Osteoblast (primary cell): ENCODE results near the gene PARD6A. TPM values are rescaled to one million over a fixed set of nuclear protein-coding genes. Genes with fewer than 3 reads are reported as not detected.
A peak's percentile ranks its signal among the peaks of the same experiment; 100 is the strongest.

Experiments
- DNase-seq: peaks from one replicate; pipeline ENCODE4 v3.0.0; 2011; ENCODE audit warnings: low spot score, mixed read lengths; ENCODE audit not compliant: insufficient read length; ENCODE audit errors: missing footprints
- H2AFZ ChIP-seq: 2 replicates; pipeline ENCODE4 v1.6.0; 2011; ENCODE audit warnings: mild to moderate bottlenecking, low read length
- H3K27ac ChIP-seq: 2 replicates; pipeline ENCODE4 v1.5.1; 2011; ENCODE audit warnings: mild to moderate bottlenecking, low read depth, low read length, moderate library complexity
- H3K27me3 ChIP-seq: 2 replicates; pipeline ENCODE4 v1.6.0; 2012; ENCODE audit warnings: mild to moderate bottlenecking, control low read depth, inconsistent platforms, low read length, moderate library complexity; ENCODE audit not compliant: insufficient read depth
- H3K36me3 ChIP-seq: 2 replicates; pipeline ENCODE4 v1.5.1; 2011; ENCODE audit warnings: mild to moderate bottlenecking, low read length, control low read depth, moderate library complexity; ENCODE audit not compliant: insufficient read depth
- H3K4me1 ChIP-seq: 2 replicates; pipeline ENCODE4 v1.5.1; 2011; ENCODE audit warnings: mild to moderate bottlenecking, low read length, control low read depth, moderate library complexity; ENCODE audit not compliant: insufficient read depth
- H3K4me2 ChIP-seq: 2 replicates; pipeline ENCODE4 v1.6.0; 2011; ENCODE audit warnings: mild to moderate bottlenecking, low read length; ENCODE audit not compliant: insufficient read depth
- H3K4me3 ChIP-seq: fragments of 200-600 bp; sonication (generic); 3 replicates; pipeline ENCODE4 v1.5.1; 2012; ENCODE audit warnings: mild to moderate bottlenecking, low read length, inconsistent platforms; ENCODE audit not compliant: insufficient read depth
- H3K79me2 ChIP-seq: 2 replicates; pipeline ENCODE4 v1.6.0; 2012; ENCODE audit warnings: mild to moderate bottlenecking, low read length, control low read depth, inconsistent platforms; ENCODE audit not compliant: insufficient read depth
- H3K9me3 ChIP-seq: 2 replicates; pipeline ENCODE4 v1.5.1; 2011; ENCODE audit warnings: low read depth, low read length, control low read depth
- H4K20me1 ChIP-seq: 2 replicates; pipeline ENCODE4 v1.6.0; 2012; ENCODE audit warnings: mild to moderate bottlenecking, low read length, control low read depth; ENCODE audit not compliant: insufficient read depth
- CTCF ChIP-seq: IDR thresholded peaks from 2 replicates; pipeline ENCODE4 v1.5.1; 2011; ENCODE audit warnings: mild to moderate bottlenecking, low read depth, low read length, moderate library complexity; ENCODE audit errors: extremely low read depth
- total RNA-seq: library from RNA; depleted of rRNA; stranded (reverse); fragments of >200 nt; gene quantifications from 2 replicates; pipeline ENCODE4 v1.2.3, GENCODE V29; 2012

Gene PARD6A
- total RNA-seq, 1 donor, result 2.9 TPM

- H3K4me3 ChIP-seq, result no peak overlapping the region
- H3K9me3 ChIP-seq, result no peaks in the 10 kb centered on the region
- peak; percentile 80 for DNase-seq
- no peaks in the 10 kb centered on the region for H3K79me2 ChIP-seq
- H3K36me3 ChIP-seq, result no peaks in the 10 kb centered on the region
- H3K4me2 ChIP-seq, result no peak overlapping the region
- H3K27ac ChIP-seq, result no peak overlapping the region
- TF ChIP-seq CTCF, result no peak
- peaks cover 9% of the 10 kb centered on the region for H4K20me1 ChIP-seq
- no peaks in the 10 kb centered on the region for H3K4me1 ChIP-seq
- no peak overlapping the region for H2AFZ ChIP-seq
- H3K27me3 ChIP-seq, result peaks cover 88% of the 10 kb centered on the region
These were observed 11.9 kb upstream of the PARD6A start for GRCh38 chr16:67648764-67649407.

DNA sequence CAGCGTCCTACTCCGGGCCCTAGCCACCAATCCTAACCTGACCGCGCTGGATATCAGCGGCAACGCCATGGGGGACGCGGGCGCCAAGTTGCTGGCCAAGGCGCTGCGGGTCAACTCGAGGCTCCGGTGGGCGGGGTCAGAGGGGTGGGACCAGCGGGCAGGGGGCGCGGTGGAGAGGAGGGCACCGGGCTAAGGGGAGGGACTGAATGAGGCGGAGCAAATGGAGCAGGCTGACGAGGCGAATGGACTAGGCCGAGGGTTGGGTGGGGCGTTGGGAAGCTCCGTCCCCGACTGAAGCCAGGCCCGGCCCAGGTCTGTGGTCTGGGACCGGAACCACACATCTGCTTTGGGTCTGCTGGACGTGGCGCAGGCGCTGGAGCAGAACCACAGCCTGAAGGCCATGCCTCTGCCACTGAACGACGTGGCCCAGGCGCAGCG, 11.2 kb upstream of the PARD6A start:
- Histone ChIP-seq H3K4me3 (no peak overlapping the region), H4K20me1 (peaks cover 9% of the 10 kb centered on the region), H3K36me3 (no peaks in the 10 kb centered on the region), H3K9me3 (no peaks in the 10 kb centered on the region), H3K79me2 (no peaks in the 10 kb centered on the region), H3K27me3 (peaks cover 88% of the 10 kb centered on the region), H3K4me1 (no peaks in the 10 kb centered on the region), H3K27ac (no peak overlapping the region), H2AFZ (no peak overlapping the region), H3K4me2 (no peak overlapping the region)
- peak; percentile 96 for DNase-seq
- TF ChIP-seq CTCF, result no peak

- Histone ChIP-seq H2AFZ (no peak overlapping the region), H3K79me2 (no peaks in the 10 kb centered on the region), H3K4me1 (no peaks in the 10 kb centered on the region), H3K36me3 (no peaks in the 10 kb centered on the region), H3K27ac (no peak overlapping the region), H3K27me3 (peaks cover 90% of the 10 kb centered on the region), H3K9me3 (no peaks in the 10 kb centered on the region), H3K4me3 (no peak overlapping the region), H4K20me1 (peaks cover 9% of the 10 kb centered on the region), H3K4me2 (no peak overlapping the region)
- peak; percentile 82 for DNase-seq
- no peak for TF ChIP-seq CTCF
These were observed 10.7 kb upstream of the PARD6A start for GRCh38 chr16:67650023-67650422.

DNA sequence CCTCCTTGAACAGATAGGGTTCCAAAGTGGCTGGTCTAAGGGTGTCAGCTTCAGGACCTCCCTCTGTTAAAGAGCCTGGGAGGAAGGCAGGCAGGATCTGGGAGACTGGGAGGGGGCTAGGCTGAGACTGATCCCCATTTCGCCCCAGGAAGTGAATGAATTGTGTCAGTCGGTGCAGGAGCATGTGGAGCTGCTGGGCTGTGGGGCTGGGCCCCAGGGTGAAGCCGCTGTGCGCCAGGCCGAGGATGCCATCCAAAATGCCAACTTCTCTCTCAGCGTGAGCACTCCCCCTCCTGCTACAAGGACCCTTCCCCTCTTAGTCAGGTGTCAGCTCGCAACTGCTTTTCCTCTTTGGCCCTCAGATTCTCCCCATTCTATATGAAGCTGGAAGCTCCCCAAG, 9.7 kb upstream of the PARD6A start:
- Histone ChIP-seq H3K79me2 (no peaks in the 10 kb centered on the region), H3K36me3 (no peaks in the 10 kb centered on the region), H3K27ac (no peak overlapping the region), H2AFZ (no peak overlapping the region), H3K4me1 (no peaks in the 10 kb centered on the region), H3K9me3 (no peaks in the 10 kb centered on the region), H3K27me3 (peaks cover 80% of the 10 kb centered on the region), H4K20me1 (peaks cover 9% of the 10 kb centered on the region), H3K4me2 (no peak overlapping the region), H3K4me3 (no peak overlapping the region)
- DNase-seq, result peak; percentile 87
- no peak for TF ChIP-seq CTCF
